Thymus (tissue), 11 donors: ENCODE results near the gene SLC25A12. TPM values are rescaled to one million over a fixed set of nuclear protein-coding genes. Genes with fewer than 3 reads are reported as not detected.

ENCODE experiments used
- DNase-seq, 9 donors: peaks; one replicate each; pipeline ENCODE4 v3.0.0-alpha.2; 2013; ENCODE audit warnings: low spot score in 9 of 9, low read depth in 6 of 9, missing footprints in 1 of 9
- H3K27ac ChIP-seq, 2 donors: one replicate each; pipeline ENCODE4 v1.5.1; 2013; ENCODE audit warnings: control low read depth in 1 of 2, low read depth in 1 of 2, low read length in 1 of 2, mild to moderate bottlenecking in 1 of 2, moderate library complexity in 1 of 2
- H3K27me3 ChIP-seq, 2 donors: one replicate each; pipeline ENCODE4 v1.5.1; 2013; ENCODE audit warnings: low read length in 1 of 2; ENCODE audit not compliant: control insufficient read depth in 2 of 2, insufficient read depth in 1 of 2
- H3K36me3 ChIP-seq, 2 donors: one replicate each; pipeline ENCODE4 v1.5.1; 2013; ENCODE audit warnings: low read length in 1 of 2, mild to moderate bottlenecking in 1 of 2, moderate library complexity in 1 of 2; ENCODE audit not compliant: control insufficient read depth in 2 of 2, insufficient read depth in 2 of 2
- H3K4me1 ChIP-seq, 2 donors: one replicate each; pipeline ENCODE4 v1.5.1; 2013; ENCODE audit warnings: low read length in 2 of 2; ENCODE audit not compliant: control insufficient read depth in 2 of 2, insufficient read depth in 2 of 2
- H3K4me3 ChIP-seq, 2 donors: one replicate each; pipeline ENCODE4 v1.5.1; 2013; ENCODE audit warnings: low read length in 2 of 2, control low read depth in 1 of 2, mild to moderate bottlenecking in 1 of 2
- H3K9me3 ChIP-seq, 2 donors: one replicate each; pipeline ENCODE4 v1.5.1; 2013; ENCODE audit warnings: low read length in 1 of 2, mild to moderate bottlenecking in 1 of 2; ENCODE audit not compliant: control insufficient read depth in 2 of 2, insufficient read depth in 1 of 2
- WGBS: extraction: QIAGEN DNeasy Blood & Tissue Kit; methylation state at CpG from one replicate; pipeline ENCODE4 v1.1.7; 2013; 5-methylcytosine and 5-hydroxymethylcytosine counted together
- polyA plus RNA-seq: library from polyadenylated mRNA; stranded (reverse); fragments of 200-250 nt; gene quantifications from one replicate; pipeline ENCODE4 v1.2.3, GENCODE V29; 2013
- total RNA-seq: library from RNA; stranded (reverse); fragments of 120-200 nt; gene quantifications from one replicate; pipeline ENCODE4 v1.2.4, GENCODE V29; 2013
- donor health status: healthy.

Gene SLC25A12
- total and polyA plus RNA-seq, 2 donors, result 21.3 to 26.9 TPM

GRCh38 chr2:171846894-171847293 lies 47.1 kb downstream of the SLC25A12 start:
- no peaks in the 10 kb centered on the region for H3K27me3 ChIP-seq
- H3K9me3 ChIP-seq, result no peaks in the 10 kb centered on the region
- H3K27ac ChIP-seq, result no peak overlapping the region
- H3K4me1 ChIP-seq, result no peaks in the 10 kb centered on the region
- no peaks in the 10 kb centered on the region for H3K36me3 ChIP-seq
- H3K4me3 ChIP-seq, result no peak overlapping the region
- no peak for DNase-seq

DNA sequence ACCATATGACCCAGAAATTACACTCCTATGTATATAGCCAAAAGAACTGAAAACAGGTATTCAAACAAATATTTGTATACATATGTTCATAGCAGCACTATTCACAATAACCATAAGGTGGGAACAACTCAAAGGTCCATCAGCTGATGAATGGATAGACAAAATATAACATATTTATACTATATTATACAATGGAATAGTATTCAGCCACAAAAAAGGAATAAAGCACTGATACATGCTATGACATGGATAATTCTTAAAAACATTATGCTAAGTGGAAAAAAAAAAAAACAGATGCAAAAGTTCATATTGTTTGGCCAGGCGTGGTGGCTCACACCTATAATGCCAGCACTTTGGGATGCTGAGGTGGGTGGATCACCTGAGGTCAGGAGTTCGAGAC lies 52.0 kb downstream of the SLC25A12 start:
- Histone ChIP-seq H3K4me1 (no peaks in the 10 kb centered on the region), H3K4me3 (no peak overlapping the region), H3K27me3 (no peaks in the 10 kb centered on the region), H3K9me3 (peaks cover 0 to 3% of the 10 kb centered on the region in 2 donors), H3K27ac (no peak overlapping the region), H3K36me3 (peaks cover 3 to 5% of the 10 kb centered on the region in 2 donors)
- 99% methylated on average over 2 of the region's 2 CpGs for WGBS
- no peak for DNase-seq

DNA sequence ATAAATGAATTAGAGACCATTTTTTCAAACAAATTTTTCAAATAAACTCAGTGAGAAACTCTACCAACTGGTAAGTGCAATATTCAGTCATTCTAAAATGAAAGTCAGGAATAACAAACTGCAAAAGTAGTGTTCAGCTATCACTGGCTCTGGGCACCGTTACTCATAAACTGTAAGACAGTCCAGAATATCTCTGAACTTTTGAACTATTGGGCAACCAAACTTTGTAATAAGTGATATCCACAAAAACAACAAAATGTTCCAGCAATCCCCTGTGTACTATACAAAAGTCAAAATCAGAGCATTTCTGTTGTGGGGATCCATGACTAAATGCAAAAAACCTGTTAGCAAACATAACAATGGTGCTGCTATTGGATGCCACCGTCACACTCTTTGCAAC lies 56.3 kb downstream of the SLC25A12 start:
- Histone ChIP-seq H3K36me3 (peaks cover 15 to 40% of the 10 kb centered on the region in 2 donors), H3K4me1 (no peaks in the 10 kb centered on the region), H3K9me3 (peaks cover 0 to 3% of the 10 kb centered on the region in 2 donors), H3K27ac (no peak overlapping the region), H3K4me3 (no peak overlapping the region), H3K27me3 (no peaks in the 10 kb centered on the region)
- WGBS, result 97% methylated on average over 2 of the region's 2 CpGs
- DNase-seq, result no peak

GRCh38 chr2:171836146-171836910 lies 57.7 kb downstream of the SLC25A12 start:
- no peaks in the 10 kb centered on the region for H3K27me3 ChIP-seq
- no peak overlapping the region for H3K27ac ChIP-seq
- H3K36me3 ChIP-seq, result peaks cover 26 to 50% of the 10 kb centered on the region in 2 donors
- H3K9me3 ChIP-seq, result peaks cover 0 to 6% of the 10 kb centered on the region in 2 donors
- DNase-seq, result no peak
- no peaks in the 10 kb centered on the region for H3K4me1 ChIP-seq
- 99% methylated on average over 6 of the region's 6 CpGs for WGBS
- no peak overlapping the region for H3K4me3 ChIP-seq

DNA sequence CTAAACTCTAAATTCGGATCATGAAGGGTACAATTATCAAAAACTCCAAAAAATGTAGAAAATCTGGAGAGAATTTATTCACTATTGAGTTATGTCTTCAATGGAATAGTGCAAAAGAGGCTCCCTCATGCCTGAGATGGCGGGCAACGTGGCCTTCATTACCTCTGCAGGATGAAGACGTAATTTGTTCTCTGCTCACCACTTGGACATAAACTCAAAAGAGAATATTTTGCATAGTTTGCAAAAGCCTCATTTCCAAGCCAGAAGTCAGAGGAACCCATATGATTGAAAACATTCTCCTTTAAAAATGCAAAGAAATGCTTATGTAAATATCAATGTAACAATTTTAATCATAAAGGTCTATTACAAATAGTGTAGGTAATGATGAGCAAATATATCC lies 58.7 kb downstream of the SLC25A12 start:
- WGBS, result 98% methylated on average over 4 of the region's 4 CpGs

GRCh38 chr2:171834286-171834685 lies 59.8 kb downstream of the SLC25A12 start:
- no peak for DNase-seq
- Histone ChIP-seq H3K27me3 (no peaks in the 10 kb centered on the region), H3K27ac (no peak overlapping the region), H3K9me3 (peaks cover 2 to 9% of the 10 kb centered on the region in 2 donors), H3K4me3 (no peak overlapping the region), H3K4me1 (no peaks in the 10 kb centered on the region), H3K36me3 (peaks cover 37 to 54% of the 10 kb centered on the region in 2 donors)

More for the DNA sequence above, 58.7 kb downstream of the SLC25A12 start:
- DNase-seq, result no peak
- Histone ChIP-seq H3K9me3 (peaks cover 2 to 9% of the 10 kb centered on the region in 2 donors), H3K27ac (no peak overlapping the region), H3K27me3 (no peaks in the 10 kb centered on the region), H3K36me3 (peaks cover 31 to 54% of the 10 kb centered on the region in 2 donors), H3K4me3 (no peak overlapping the region), H3K4me1 (no peaks in the 10 kb centered on the region)

GRCh38 chr2:171832489-171832888 lies 61.6 kb downstream of the SLC25A12 start:
- no peak for DNase-seq
- H3K27me3 ChIP-seq, result no peaks in the 10 kb centered on the region
- H3K27ac ChIP-seq, result no peak overlapping the region
- H3K9me3 ChIP-seq, result peaks cover 2 to 9% of the 10 kb centered on the region in 2 donors
- H3K4me1 ChIP-seq, result no peaks in the 10 kb centered on the region
- H3K36me3 ChIP-seq, result peaks cover 43 to 57% of the 10 kb centered on the region in 2 donors
- no peak overlapping the region for H3K4me3 ChIP-seq

DNA sequence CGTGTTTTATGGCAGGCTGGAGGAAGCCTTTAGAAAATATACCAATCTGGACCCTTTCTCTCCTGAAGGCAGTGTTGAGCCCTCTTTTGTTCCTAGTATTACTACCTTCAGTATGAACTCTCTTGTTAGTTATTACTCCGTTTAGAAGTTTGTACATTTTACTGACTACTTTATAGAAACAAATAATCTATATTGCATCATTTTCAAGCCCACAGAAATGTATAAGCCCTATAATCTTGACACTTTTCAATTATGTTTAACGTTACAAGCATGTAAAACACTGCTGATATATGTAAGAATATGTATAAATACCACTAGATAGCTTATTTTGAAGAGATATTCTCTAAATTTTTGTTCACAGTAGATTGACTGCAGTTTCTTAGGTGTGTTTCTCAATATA lies 64.0 kb downstream of the SLC25A12 start:
- peaks cover 2 to 9% of the 10 kb centered on the region in 2 donors for H3K9me3 ChIP-seq
- no peaks in the 10 kb centered on the region for H3K4me1 ChIP-seq
- H3K27me3 ChIP-seq, result no peaks in the 10 kb centered on the region
- H3K4me3 ChIP-seq, result no peak overlapping the region
- peaks cover 40 to 45% of the 10 kb centered on the region in 2 donors for H3K36me3 ChIP-seq
- no peak for DNase-seq
- 98% methylated on average over 3 of the region's 3 CpGs for WGBS
- H3K27ac ChIP-seq, result no peak overlapping the region

DNA sequence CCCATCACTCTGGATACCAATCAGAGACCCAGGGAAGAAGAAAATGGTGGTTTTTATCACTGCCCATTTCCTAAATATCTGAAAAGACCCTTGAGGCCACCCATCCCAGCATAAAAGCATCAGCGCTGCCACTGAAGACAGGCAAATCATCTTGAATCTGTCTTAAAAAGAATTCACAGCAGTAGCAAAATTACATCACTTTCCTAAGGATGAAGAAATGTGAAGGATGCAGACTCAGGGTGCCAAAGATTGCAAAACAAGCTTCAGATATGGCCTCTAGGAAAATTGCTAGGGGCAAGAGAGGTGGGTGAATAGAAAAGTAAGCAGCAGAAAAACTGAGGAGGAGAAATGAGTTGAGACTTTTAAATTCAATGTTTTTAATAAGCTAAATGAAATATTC lies 70.0 kb downstream of the SLC25A12 start:
- H3K9me3 ChIP-seq, result no peaks in the 10 kb centered on the region
- H3K36me3 ChIP-seq, result peaks cover 6 to 13% of the 10 kb centered on the region in 2 donors
- no peaks in the 10 kb centered on the region for H3K4me1 ChIP-seq
- H3K4me3 ChIP-seq, result no peak overlapping the region
- DNase-seq, result no peak
- WGBS, result 100% methylated on average over 1 of the region's 1 CpG
- H3K27ac ChIP-seq, result no peak overlapping the region
- H3K27me3 ChIP-seq, result no peaks in the 10 kb centered on the region
